AG09309 (cell line): ENCODE data around the gene GATAD2A.

ENCODE experiments used
- DNase-seq: peaks from one replicate; pipeline ENCODE4 v3.0.0-alpha.2; 2010; ENCODE audit warnings: low read depth
- H3K4me3 ChIP-seq: 2 replicates; pipeline ENCODE4 v1.5.1; 2011; ENCODE audit warnings: mild to moderate bottlenecking, low read depth, low read length, moderate library complexity; ENCODE audit not compliant: control insufficient read depth
- CTCF ChIP-seq: IDR thresholded peaks from 2 replicates; pipeline ENCODE4 v1.5.1; 2011; ENCODE audit warnings: mild to moderate bottlenecking, low read depth, low read length, inconsistent platforms; ENCODE audit not compliant: insufficient read depth, control insufficient read depth; ENCODE audit errors: missing control alignments

The GATAD2A gene

GRCh38 chr19:19433666-19434213, 28.3 kb downstream of the GATAD2A start:
- no peak overlapping the region for H3K4me3 ChIP-seq
- no peak for TF ChIP-seq CTCF
- DNase-seq, result no peak

- TF ChIP-seq CTCF, result no peak
- no peak for DNase-seq
Observed at GRCh38 chr19:19434483-19435045, 29.1 kb downstream of the GATAD2A start.

GRCh38 chr19:19436137-19436691, 30.7 kb downstream of the GATAD2A start:
- no peak for DNase-seq
- no peak overlapping the region for H3K4me3 ChIP-seq
- no peak for TF ChIP-seq CTCF

More at GRCh38 chr19:19434483-19435045, 29.1 kb downstream of the GATAD2A start:
- H3K4me3 ChIP-seq, result no peak overlapping the region

- DNase-seq, result no peak
- TF ChIP-seq CTCF, result no peak
- H3K4me3 ChIP-seq, result no peak overlapping the region
Observed at GRCh38 chr19:19438366-19439175, 33.1 kb downstream of the GATAD2A start.

GRCh38 chr19:19439176-19439482, 33.7 kb downstream of the GATAD2A start:
- TF ChIP-seq CTCF, result no peak
- no peak for DNase-seq
- H3K4me3 ChIP-seq, result no peak overlapping the region

GRCh38 chr19:19443283-19443682, 37.8 kb downstream of the GATAD2A start:
- no peak for TF ChIP-seq CTCF
- no peak overlapping the region for H3K4me3 ChIP-seq
- DNase-seq, result no peak
